ENCODE measurements around the gene SETSIP.

DNA sequence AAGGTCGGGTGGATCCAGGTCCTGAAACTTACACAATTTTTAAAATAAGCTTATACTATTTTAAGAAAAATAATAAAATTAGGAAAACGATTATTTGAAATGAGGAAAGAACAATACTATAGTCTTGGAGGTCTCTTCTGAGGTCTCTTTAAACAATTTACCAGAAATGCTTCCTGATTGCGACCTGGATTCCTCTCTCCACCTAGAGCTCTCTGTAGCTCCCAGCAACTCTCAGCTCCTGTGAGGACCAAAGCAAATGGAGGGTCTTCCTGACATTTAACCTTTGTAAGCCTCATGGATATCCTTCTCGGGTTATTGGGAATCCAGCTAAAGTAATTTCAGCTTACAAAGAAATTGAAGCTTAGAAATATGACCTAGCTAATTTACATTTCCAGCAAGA, 5.8 kb upstream of the SETSIP start:
- TF ChIP-seq, protein P1, sequence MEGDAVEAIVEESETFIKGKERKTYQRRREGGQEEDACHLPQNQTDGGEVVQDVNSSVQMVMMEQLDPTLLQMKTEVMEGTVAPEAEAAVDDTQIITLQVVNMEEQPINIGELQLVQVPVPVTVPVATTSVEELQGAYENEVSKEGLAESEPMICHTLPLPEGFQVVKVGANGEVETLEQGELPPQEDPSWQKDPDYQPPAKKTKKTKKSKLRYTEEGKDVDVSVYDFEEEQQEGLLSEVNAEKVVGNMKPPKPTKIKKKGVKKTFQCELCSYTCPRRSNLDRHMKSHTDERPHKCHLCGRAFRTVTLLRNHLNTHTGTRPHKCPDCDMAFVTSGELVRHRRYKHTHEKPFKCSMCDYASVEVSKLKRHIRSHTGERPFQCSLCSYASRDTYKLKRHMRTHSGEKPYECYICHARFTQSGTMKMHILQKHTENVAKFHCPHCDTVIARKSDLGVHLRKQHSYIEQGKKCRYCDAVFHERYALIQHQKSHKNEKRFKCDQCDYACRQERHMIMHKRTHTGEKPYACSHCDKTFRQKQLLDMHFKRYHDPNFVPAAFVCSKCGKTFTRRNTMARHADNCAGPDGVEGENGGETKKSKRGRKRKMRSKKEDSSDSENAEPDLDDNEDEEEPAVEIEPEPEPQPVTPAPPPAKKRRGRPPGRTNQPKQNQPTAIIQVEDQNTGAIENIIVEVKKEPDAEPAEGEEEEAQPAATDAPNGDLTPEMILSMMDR (conservative IDR thresholded peaks at IDR 0.05; ENCODE audit: low read depth, low read length): no peak
- no peak for TF ChIP-seq EZH2 (IDR thresholded peaks at IDR 0.05; ENCODE audit: borderline replicate concordance, low read depth, low read length, poor library complexity, severe bottlenecking)
